ENCODE measurements around the gene THPO. TPM values are rescaled to one million over a fixed set of nuclear protein-coding genes. Genes with fewer than 3 reads are reported as not detected.

Gene THPO
- total RNA-seq, 4 donors from 2014 or later, result 0.36 to 1.3 (median 0.37) TPM; not detected in 1

- intact Hi-C loops (cut with DNase I; ENCODE audit: low total_unique reads), result no loop called here
- WGBS, 2 donors, result 0% methylated on average over 4 to 31 of the region's 62 CpGs
- peak; percentile 48 to 94 for DNase-seq (ENCODE audit: low spot score in 2 of 2)
- H3K4me3 ChIP-seq (ENCODE audit: low read depth, poor library complexity, severe bottlenecking), result peak overlapping the region; percentile 36
- no peak for TF ChIP-seq CTCF (IDR thresholded peaks at IDR 0.05)
- no peak for TF ChIP-seq POLR2A (IDR thresholded peaks at IDR 0.05)
These were observed 2.2 kb upstream of the THPO start for GRCh38 chr3:184380185-184380626.

- intact Hi-C loops (cut with DNase I; ENCODE audit: low total_unique reads), result no loop called here
- WGBS, 2 donors, result 34% methylated on average over 14 to 19 of the region's 71 CpGs
- DNase-seq (ENCODE audit: low spot score in 2 of 2), result no peak
- peak within 1 kb of the TSS; percentile 36 for H3K4me3 ChIP-seq (ENCODE audit: low read depth, poor library complexity, severe bottlenecking)
- TF ChIP-seq POLR2A (IDR thresholded peaks at IDR 0.05), result no peak
- no peak for TF ChIP-seq CTCF (IDR thresholded peaks at IDR 0.05)
These were observed 1.6 kb upstream of the THPO start, which contains the start of gene CHRD for GRCh38 chr3:184379358-184380184. CHRD (plus strand) TSS chr3:184380054; CDS start chr3:184380319, 265 bp downstream.

- no peak for DNase-seq (ENCODE audit: low spot score in 2 of 2)
- H3K4me3 ChIP-seq (ENCODE audit: low read depth, poor library complexity, severe bottlenecking), result no peak overlapping the region
- TF ChIP-seq POLR2A (IDR thresholded peaks at IDR 0.05), result no peak
- no peak for TF ChIP-seq CTCF (IDR thresholded peaks at IDR 0.05)
- intact Hi-C loops (cut with DNase I; ENCODE audit: low total_unique reads), result no loop called here
- 63 to 72% methylated on average over 10 of the region's 10 CpGs for WGBS, 2 donors
These were observed 797 bp upstream of the THPO start for GRCh38 chr3:184378651-184379357.

GRCh38 chr3:184377374-184377773, 633 bp downstream of the THPO start:
- DNase-seq (ENCODE audit: low spot score in 2 of 2), result no peak
- TF ChIP-seq POLR2A (IDR thresholded peaks at IDR 0.05), result no peak
- no peak for TF ChIP-seq CTCF (IDR thresholded peaks at IDR 0.05)
- H3K4me3 ChIP-seq (ENCODE audit: low read depth, poor library complexity, severe bottlenecking), result no peak overlapping the region
- WGBS, 2 donors, result 79 to 92% methylated on average over 5 of the region's 5 CpGs
- intact Hi-C loops (cut with DNase I; ENCODE audit: low total_unique reads), result no loop called here

GRCh38 chr3:184375747-184376461, 2.1 kb downstream of the THPO start:
- TF ChIP-seq CTCF (IDR thresholded peaks at IDR 0.05) (no peak), POLR2A (IDR thresholded peaks at IDR 0.05) (no peak)
- no peak overlapping the region for H3K4me3 ChIP-seq (ENCODE audit: low read depth, poor library complexity, severe bottlenecking)
- intact Hi-C loops (cut with DNase I; ENCODE audit: low total_unique reads), result no loop called here
- 81 to 85% methylated on average over 12 of the region's 12 CpGs for WGBS, 2 donors
- no peak for DNase-seq (ENCODE audit: low spot score in 2 of 2)

Data from lower leg skin (tissue), 4 donors.